OCI-LY1 (cell line): ENCODE results near the gene PRLHR.
A peak's percentile ranks its signal among the peaks of the same experiment; 100 is the strongest.

Experiments used
- EZH2 ChIP-seq: fragments of 200-600 bp; sonication (generic), shearing (Covaris generic); IDR thresholded peaks from 2 replicates; pipeline ENCODE4 v1.8.0; 2017; ENCODE audit warnings: borderline replicate concordance, mixed run types, mild to moderate bottlenecking, antibody characterized with exemption, low read length, moderate library complexity, mixed read lengths
- TF ChIP-seq, protein P1 (sequence below): fragments of 200-600 bp; sonication (generic), shearing (Covaris generic); IDR thresholded peaks from 2 replicates; pipeline ENCODE4 v1.5.1; 2017; ENCODE audit warnings: mild to moderate bottlenecking, antibody characterized with exemption, low read length, moderate library complexity, mixed read lengths

DNA sequence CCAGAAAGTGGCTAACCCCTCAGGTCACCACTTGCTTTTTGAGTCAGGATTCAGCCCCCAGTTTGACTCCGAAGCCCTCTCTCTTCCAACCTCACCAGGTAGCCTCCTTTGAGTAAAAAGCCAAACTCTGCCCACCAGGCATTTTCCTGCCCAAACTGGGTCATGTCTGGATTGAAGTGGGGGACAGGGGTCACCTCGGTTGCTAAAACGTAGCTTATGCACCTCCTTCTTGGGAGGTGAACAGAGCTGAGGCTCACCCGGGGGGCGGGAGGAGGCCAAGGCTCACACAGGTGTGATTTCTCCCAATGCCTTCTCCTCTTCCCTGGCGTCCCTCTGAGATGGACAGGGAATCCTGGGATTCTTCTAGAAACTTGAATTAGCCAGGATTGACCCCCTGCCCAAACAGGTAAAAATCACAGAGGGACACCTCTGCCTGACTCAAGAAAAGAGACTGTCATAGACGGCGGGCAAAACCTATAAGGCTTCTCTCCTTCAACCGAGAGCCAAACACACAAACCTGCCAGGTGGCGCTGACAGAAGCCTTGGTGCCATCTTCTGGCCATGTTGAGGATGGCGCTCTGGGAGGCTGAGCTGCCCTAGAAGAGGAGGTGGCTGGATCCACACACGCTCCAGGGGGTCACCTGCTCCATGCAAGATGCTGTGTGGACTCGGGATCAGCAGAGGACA, 51.6 kb downstream of the PRLHR start:
- TF ChIP-seq, protein P1, sequence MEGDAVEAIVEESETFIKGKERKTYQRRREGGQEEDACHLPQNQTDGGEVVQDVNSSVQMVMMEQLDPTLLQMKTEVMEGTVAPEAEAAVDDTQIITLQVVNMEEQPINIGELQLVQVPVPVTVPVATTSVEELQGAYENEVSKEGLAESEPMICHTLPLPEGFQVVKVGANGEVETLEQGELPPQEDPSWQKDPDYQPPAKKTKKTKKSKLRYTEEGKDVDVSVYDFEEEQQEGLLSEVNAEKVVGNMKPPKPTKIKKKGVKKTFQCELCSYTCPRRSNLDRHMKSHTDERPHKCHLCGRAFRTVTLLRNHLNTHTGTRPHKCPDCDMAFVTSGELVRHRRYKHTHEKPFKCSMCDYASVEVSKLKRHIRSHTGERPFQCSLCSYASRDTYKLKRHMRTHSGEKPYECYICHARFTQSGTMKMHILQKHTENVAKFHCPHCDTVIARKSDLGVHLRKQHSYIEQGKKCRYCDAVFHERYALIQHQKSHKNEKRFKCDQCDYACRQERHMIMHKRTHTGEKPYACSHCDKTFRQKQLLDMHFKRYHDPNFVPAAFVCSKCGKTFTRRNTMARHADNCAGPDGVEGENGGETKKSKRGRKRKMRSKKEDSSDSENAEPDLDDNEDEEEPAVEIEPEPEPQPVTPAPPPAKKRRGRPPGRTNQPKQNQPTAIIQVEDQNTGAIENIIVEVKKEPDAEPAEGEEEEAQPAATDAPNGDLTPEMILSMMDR = peak; percentile 60
- no peak for TF ChIP-seq EZH2
